ENCODE data around the gene UBE3C. TPM values are rescaled to one million over a fixed set of nuclear protein-coding genes. Genes with fewer than 3 reads are reported as not detected.

Gene UBE3C
- total RNA-seq, 1 experiment from 2014 or later: 122 TPM

DNA sequence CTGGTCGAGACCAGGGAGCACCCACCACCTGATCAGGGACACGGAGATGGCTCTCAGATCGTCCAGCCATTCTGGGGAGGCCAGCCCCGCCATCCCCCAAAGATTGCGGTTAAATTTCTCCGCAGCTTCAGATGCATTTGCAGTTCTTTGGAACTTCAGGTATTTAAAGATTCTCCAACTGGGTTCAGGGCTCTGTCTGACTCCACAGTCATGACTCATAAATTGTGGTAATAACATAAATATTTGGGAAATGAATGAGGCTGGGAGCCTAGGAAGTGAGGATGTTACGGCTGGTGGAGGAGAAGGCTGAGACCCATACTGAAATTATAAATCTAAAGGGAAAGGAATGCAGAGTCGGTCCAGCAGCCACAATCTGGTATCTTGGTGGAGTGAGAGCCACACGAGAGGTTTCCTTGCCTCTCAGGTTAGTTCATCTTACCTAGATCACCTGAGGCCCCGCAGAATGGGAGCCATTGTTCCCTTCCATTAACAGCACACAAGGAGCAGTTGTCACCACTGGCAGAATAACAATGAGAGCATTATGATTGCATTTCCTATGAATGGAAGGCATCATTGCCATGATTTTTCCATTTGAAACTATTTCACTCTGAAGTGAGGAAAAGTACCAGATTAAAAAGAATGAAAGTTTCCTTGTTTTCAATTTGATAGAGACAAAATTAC, 171.4 kb downstream of the UBE3C start:
- H3K4me1 ChIP-seq: peaks cover 19% of the 10 kb centered on the region
- H3K9me3 ChIP-seq (replicated peaks): no peaks in the 10 kb centered on the region
- peak overlapping the region; percentile 91 for H3K27ac ChIP-seq
- DNase-seq: peak; percentile 42 to 64
- H3K4me3 ChIP-seq: peak overlapping the region; percentile 23
- H3K36me3 ChIP-seq: no peaks in the 10 kb centered on the region
- H3K27me3 ChIP-seq: no peaks in the 10 kb centered on the region

GRCh38 chr7:157310676-157311185, 172.0 kb downstream of the UBE3C start:
- Histone ChIP-seq H3K4me1 (peaks cover 19% of the 10 kb centered on the region), H3K36me3 (no peaks in the 10 kb centered on the region), H3K27ac (peak overlapping the region; percentile 91), H3K4me3 (no peak overlapping the region), H3K9me3 (replicated peaks) (no peaks in the 10 kb centered on the region), H3K27me3 (no peaks in the 10 kb centered on the region)
- DNase-seq: no peak

DNA sequence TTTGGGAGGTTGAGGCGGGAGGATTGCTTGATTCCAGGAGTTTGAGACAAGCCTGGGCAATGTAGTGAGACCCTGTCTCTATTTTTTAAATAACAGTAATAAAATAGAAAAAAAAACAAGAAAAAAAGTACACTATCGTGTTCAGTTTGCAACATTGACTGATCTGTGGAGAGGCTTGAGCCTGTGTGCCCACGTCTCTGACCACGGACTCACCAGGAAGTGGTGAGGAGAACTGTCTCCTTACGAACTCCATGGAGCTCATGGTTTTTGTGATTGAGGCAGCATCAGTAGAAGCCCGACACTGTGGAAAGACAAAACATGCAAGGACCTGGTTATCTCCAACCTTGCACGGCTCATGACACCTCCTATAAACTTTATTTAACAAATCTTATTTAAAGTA, 174.2 kb downstream of the UBE3C start:
- peaks cover 20% of the 10 kb centered on the region for H3K4me1 ChIP-seq
- H3K4me3 ChIP-seq: no peak overlapping the region
- H3K9me3 ChIP-seq (replicated peaks): no peaks in the 10 kb centered on the region
- no peaks in the 10 kb centered on the region for H3K36me3 ChIP-seq
- DNase-seq: no peak
- H3K27me3 ChIP-seq: no peaks in the 10 kb centered on the region; the same call in 1 of the 2 replicates
- no peak overlapping the region for H3K27ac ChIP-seq

DNA sequence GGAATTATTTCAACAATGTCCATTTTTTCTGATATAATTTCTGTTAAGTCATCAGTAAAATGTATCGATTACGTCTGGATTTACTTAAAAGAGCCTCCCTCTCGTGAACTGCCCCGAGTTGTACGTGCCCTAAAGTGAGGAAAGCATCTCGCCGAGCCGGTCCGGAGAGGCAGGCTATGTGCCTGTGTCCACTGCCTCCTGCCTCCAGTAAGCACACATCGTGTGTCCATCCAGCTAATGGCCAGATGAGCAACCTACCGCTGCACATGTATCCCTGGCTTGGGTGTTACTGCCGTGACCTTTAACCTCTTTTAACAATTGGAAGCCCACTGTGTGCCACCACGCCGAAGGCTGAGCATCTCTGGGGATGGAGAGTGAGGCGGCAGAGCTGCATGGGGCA, 174.9 kb downstream of the UBE3C start:
- Histone ChIP-seq H3K9me3 (replicated peaks) (no peaks in the 10 kb centered on the region), H3K27me3 (no peaks in the 10 kb centered on the region; the same call in 1 of the 2 replicates), H3K4me3 (no peak overlapping the region), H3K4me1 (peaks cover 26% of the 10 kb centered on the region), H3K36me3 (no peaks in the 10 kb centered on the region), H3K27ac (no peak overlapping the region)
- DNase-seq: no peak

GRCh38 chr7:157318015-157318706, 179.4 kb downstream of the UBE3C start:
- DNase-seq: no peak
- peaks cover 13% of the 10 kb centered on the region; the same call in 1 of the 2 replicates for H3K4me1 ChIP-seq
- H3K27me3 ChIP-seq: no peaks in the 10 kb centered on the region; the same call in 1 of the 2 replicates
- no peak overlapping the region for H3K4me3 ChIP-seq
- no peaks in the 10 kb centered on the region for H3K36me3 ChIP-seq
- no peak overlapping the region for H3K27ac ChIP-seq
- no peaks in the 10 kb centered on the region for H3K9me3 ChIP-seq (replicated peaks)

Other genes starting within 250 kb of the UBE3C start
- 66.2 and 80.8 TPM in 2 replicates for gene LMBR1, start 245.7 kb upstream of the UBE3C start, total RNA-seq (2014; rRNA removed; shearing (Covaris generic))
- 25.4 and 29.9 TPM in 2 replicates for gene NOM1, start 189.2 kb upstream of the UBE3C start, total RNA-seq (2014; rRNA removed; shearing (Covaris generic))
- 3.7 and 4.4 TPM in 2 replicates for gene MNX1, start 128.3 kb upstream of the UBE3C start, total RNA-seq (2014; rRNA removed; shearing (Covaris generic))
- 107 and 121 TPM in 2 replicates for gene DNAJB6, start 198.1 kb downstream of the UBE3C start, total RNA-seq (2014; rRNA removed; shearing (Covaris generic))

Measured in SJCRH30 (cell line).